ENCODE data around the gene MST1R. TPM values are rescaled to one million over a fixed set of nuclear protein-coding genes. Genes with fewer than 3 reads are reported as not detected.
A peak's percentile ranks its signal among the peaks of the same experiment; 100 is the strongest.
"Not testable (repeated sequence)": the region's sequence is repeated elsewhere in the genome, so short reads cannot be mapped to it uniquely, and the experiment has no call there.

MST1R gene
- total and polyA plus RNA-seq, 9 donors: 1.2 to 5.0 (median 3.1) TPM

DNA sequence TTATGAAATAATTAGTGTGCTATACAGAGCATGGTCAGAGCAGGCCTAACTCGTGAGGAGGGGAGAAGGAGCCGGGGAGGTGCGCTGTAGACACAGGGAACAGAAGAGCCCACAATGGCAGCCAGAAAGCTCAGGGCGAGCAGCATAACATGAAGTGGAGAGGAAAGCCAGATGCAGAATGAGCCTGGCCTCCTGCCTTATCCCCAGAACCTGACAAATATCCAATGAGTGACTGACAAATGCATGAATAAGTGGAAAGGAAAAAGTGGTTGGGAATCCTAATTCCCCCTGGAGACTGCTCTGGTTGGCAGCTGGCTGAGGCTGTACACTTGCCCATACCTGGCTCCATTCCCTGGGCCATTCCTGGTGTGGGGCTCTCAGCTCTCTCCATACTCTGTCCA is 9.2 kb upstream of the MST1R start:
- Histone ChIP-seq H3K36me3 (ENCODE audit: control insufficient read depth, insufficient read depth, low read length) (peaks cover 41% of the 10 kb centered on the region), H3K27me3 (ENCODE audit: control insufficient read depth, insufficient read depth, low read length) (no peaks in the 10 kb centered on the region), H3K4me3 (ENCODE audit: low read length) (no peak overlapping the region), H3K9me3 (replicated peaks; ENCODE audit: control insufficient read depth, low read depth, low read length) (no peaks in the 10 kb centered on the region), H3K4me1 (ENCODE audit: control insufficient read depth, insufficient read depth, low read length) (no peaks in the 10 kb centered on the region), H3K27ac (ENCODE audit: low read length) (no peak overlapping the region)
- WGBS (ENCODE audit: insufficient coverage): 96% methylated on average over 3 of the region's 4 CpGs
- peak; percentile 36 for DNase-seq

DNA sequence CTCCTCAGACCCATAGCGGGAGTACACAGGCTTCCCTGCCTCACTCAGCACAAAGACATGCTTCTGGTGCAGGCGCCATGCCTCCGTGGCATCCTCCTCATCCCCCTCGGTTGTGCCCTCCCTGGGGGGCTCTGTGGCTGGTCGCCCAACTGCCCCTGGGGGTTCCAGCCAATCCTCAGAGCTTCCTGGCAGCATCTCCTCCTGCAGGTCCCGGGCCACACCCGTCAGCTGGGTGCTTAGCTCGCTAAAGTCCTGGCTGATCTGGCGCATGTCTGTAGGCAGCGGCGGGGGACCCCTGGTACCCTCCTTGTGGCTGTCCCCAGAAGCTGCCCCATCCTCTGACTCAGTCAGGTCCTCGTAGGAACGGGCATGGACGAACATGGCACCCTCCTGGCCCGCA is 7.9 kb upstream of the MST1R start:
- Histone ChIP-seq H3K36me3 (ENCODE audit: control insufficient read depth, insufficient read depth, low read length) (peaks cover 41% of the 10 kb centered on the region), H3K4me1 (ENCODE audit: control insufficient read depth, insufficient read depth, low read length) (no peaks in the 10 kb centered on the region), H3K27ac (ENCODE audit: low read length) (no peak overlapping the region)

DNA sequence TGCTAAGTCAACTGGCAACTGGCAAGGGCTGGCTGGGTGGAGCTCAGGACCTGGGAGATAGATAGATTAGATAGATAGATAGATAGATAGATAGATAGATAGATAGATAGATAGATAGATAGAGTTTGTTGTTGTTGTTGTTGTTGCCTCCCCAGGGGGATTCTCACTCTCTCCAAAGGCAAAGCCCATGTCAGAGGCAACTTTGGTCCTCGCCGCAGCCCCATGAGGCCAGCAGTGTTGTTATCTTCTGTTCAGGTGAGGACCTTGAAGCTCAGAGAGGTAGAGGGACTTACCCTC is 7.4 kb upstream of the MST1R start:
- H3K27ac ChIP-seq (ENCODE audit: low read length): no peak overlapping the region
- peaks cover 41% of the 10 kb centered on the region for H3K36me3 ChIP-seq (ENCODE audit: control insufficient read depth, insufficient read depth, low read length)
- WGBS (ENCODE audit: insufficient coverage): no CpG with 5 or more reads among the region's 2 CpGs
- no peaks in the 10 kb centered on the region for H3K27me3 ChIP-seq (ENCODE audit: control insufficient read depth, insufficient read depth, low read length)
- H3K4me3 ChIP-seq (ENCODE audit: low read length): no peak overlapping the region
- DNase-seq: no peak
- peaks cover 5% of the 10 kb centered on the region for H3K4me1 ChIP-seq (ENCODE audit: control insufficient read depth, insufficient read depth, low read length)
- no peaks in the 10 kb centered on the region for H3K9me3 ChIP-seq (replicated peaks; ENCODE audit: control insufficient read depth, low read depth, low read length)

More for the DNA sequence above, 7.9 kb upstream of the MST1R start:
- H3K9me3 ChIP-seq (replicated peaks; ENCODE audit: control insufficient read depth, low read depth, low read length): no peaks in the 10 kb centered on the region
- no peak for DNase-seq
- no peak overlapping the region for H3K4me3 ChIP-seq (ENCODE audit: low read length)
- no peaks in the 10 kb centered on the region for H3K27me3 ChIP-seq (ENCODE audit: control insufficient read depth, insufficient read depth, low read length)
- WGBS (ENCODE audit: insufficient coverage): 88% methylated on average over 12 of the region's 15 CpGs

DNA sequence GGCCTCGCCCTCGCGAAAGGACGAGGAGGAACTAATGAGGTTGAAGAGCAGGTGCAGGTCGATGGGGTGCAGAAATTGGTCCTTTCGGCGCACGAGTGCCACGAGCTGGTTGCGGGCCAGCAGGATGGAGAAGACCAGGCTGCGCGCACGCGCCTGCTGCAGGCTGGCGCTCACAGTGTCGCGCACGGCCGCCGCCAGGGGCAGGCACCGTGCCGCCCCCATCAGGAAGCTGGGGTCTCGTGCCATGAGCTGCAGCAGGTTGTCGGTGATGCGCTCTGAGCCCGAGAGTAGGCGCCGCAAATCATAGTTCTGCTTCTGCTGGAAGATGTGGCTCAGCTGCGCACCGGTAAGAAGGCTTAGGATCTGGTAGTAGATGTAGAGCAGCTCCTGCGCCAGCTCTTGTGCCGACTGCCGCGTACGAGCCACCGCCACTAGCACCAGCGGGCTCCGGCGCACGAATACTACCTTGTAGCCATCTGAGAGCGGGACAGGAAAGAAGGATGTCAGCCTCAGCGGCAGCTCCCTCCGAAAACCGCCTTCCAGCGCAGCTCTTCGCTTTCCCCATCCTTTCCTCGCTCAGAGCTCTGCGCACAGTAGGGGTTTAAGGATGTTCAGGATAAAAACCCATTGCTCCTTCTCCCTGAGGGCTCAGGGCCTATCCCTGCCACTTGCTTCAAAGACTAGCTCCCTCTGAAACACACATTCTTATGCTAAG is 6.9 kb upstream of the MST1R start:
- no peak overlapping the region for H3K27ac ChIP-seq (ENCODE audit: low read length)
- no peak overlapping the region for H3K4me3 ChIP-seq (ENCODE audit: low read length)
- H3K27me3 ChIP-seq (ENCODE audit: control insufficient read depth, insufficient read depth, low read length): no peaks in the 10 kb centered on the region
- H3K4me1 ChIP-seq (ENCODE audit: control insufficient read depth, insufficient read depth, low read length): peaks cover 10% of the 10 kb centered on the region
- no peaks in the 10 kb centered on the region for H3K9me3 ChIP-seq (replicated peaks; ENCODE audit: control insufficient read depth, low read depth, low read length)
- 51% methylated on average over 41 of the region's 48 CpGs for WGBS (ENCODE audit: insufficient coverage)
- peaks cover 41% of the 10 kb centered on the region for H3K36me3 ChIP-seq (ENCODE audit: control insufficient read depth, insufficient read depth, low read length)
- no peak for DNase-seq

DNA sequence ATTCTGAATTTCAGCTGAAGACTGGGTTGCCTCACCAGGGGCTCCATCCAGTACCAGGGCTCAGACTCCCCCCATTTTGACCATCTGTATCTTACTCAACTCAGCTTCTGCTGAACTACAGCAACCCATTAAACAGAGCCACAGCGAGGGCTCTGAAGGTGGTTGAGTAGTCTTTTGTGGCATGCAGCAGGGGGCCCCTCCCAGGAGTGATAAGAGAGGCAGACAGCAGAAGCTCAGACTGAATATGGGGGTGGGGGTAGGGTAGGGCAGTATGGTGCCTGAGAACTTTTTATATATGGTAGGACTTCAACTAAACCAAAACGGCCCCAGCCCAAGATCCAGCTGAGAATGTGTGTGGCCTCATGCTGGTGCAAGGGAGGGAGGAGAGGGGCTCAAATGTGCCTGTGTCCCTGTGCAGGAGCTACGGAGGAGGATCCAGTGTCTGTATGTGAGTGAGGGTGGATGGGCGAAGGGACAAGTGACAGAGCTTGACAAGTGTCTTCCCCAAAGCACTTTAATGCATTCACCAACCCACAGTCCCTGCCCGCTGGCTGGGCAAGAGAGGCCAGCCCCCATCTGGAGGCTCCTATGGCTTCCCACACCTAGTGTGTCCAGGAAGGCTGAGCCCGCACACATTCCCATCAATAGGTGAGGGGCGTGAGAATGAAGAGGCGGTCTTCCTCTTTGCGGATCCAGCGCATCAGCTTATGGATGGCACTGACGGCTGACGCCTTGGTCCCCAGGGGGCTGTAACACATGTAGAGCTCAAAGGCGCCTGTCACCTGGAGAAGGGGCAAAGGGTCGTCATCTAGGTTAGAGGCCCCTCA is 4.9 kb upstream of the MST1R start:
- DNase-seq: no peak
- H3K4me3 ChIP-seq (ENCODE audit: low read length): no peak overlapping the region
- no peaks in the 10 kb centered on the region for H3K9me3 ChIP-seq (replicated peaks; ENCODE audit: control insufficient read depth, low read depth, low read length)
- H3K36me3 ChIP-seq (ENCODE audit: control insufficient read depth, insufficient read depth, low read length): peaks cover 41% of the 10 kb centered on the region
- 90% methylated on average over 8 of the region's 14 CpGs for WGBS (ENCODE audit: insufficient coverage)
- H3K27ac ChIP-seq (ENCODE audit: low read length): no peak overlapping the region
- H3K27me3 ChIP-seq (ENCODE audit: control insufficient read depth, insufficient read depth, low read length): no peaks in the 10 kb centered on the region
- peaks cover 15% of the 10 kb centered on the region for H3K4me1 ChIP-seq (ENCODE audit: control insufficient read depth, insufficient read depth, low read length)

DNA sequence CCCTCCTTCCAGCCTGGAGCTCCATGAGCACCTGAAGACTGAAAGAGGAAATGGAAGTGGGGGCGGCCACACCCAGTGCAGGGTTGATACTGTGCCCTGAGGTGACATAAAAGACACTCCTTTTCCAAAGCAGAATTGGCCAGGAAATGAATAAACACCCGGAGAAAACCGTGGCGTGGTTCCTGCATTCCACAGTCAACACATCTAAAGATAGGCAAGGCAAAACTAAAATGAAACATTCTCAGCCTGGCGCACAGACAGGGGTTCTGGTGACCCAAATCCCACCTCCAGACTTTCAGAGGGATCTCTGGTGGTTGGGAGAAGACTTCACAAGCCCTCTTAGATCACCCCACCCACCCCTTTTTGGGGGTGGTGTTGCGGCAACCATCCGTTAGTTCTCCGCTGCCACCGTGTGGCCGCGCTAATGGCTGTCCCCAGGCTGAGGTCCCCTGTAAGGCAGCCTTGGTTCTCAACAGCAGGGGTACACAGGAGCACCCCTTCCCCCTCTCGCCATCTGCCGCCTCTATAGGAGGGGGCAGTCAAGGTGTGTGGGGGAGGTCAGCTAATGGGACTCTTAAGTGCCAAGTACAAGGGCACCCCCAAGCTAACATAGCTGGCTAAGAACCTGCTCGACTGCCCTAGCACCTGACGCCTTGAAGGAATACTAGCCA is 2.5 kb upstream of the MST1R start:
- H3K9me3 ChIP-seq (replicated peaks; ENCODE audit: control insufficient read depth, low read depth, low read length): no peaks in the 10 kb centered on the region
- 33% methylated on average over 5 of the region's 15 CpGs for WGBS (ENCODE audit: insufficient coverage)
- peaks cover 22% of the 10 kb centered on the region for H3K36me3 ChIP-seq (ENCODE audit: control insufficient read depth, insufficient read depth, low read length)
- no peaks in the 10 kb centered on the region for H3K27me3 ChIP-seq (ENCODE audit: control insufficient read depth, insufficient read depth, low read length)
- H3K4me1 ChIP-seq (ENCODE audit: control insufficient read depth, insufficient read depth, low read length): peaks cover 28% of the 10 kb centered on the region
- H3K27ac ChIP-seq (ENCODE audit: low read length): no peak overlapping the region
- peak overlapping the region; percentile 5 for H3K4me3 ChIP-seq (ENCODE audit: low read length)
- peak; percentile 62 for DNase-seq

DNA sequence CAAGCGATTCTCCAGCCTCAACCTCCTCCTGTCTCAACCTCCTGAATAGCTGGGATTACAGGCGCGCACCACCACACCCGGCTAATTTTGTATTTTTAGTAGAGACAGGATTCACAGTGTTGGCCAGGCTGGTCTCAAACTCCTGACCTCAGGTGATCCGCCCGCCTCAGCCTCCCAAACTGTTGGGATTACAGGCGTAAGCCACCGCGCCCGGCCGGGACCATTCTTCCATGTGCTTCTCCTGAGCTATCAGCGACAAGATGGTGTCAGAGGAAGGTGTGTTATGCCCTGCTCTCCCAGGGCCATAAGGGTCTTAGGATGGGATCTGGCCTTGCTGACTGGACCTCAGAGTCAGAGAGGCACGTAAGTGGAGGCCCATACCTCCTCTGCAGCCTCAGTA is 775 bp upstream of the MST1R start:
- H3K9me3 ChIP-seq (replicated peaks; ENCODE audit: control insufficient read depth, low read depth, low read length); DNase-seq; H3K4me3 ChIP-seq (ENCODE audit: low read length); H3K27me3 ChIP-seq (ENCODE audit: control insufficient read depth, insufficient read depth, low read length); H3K36me3 ChIP-seq (ENCODE audit: control insufficient read depth, insufficient read depth, low read length); H3K27ac ChIP-seq (ENCODE audit: low read length): not testable (repeated sequence)
- 93% methylated on average over 8 of the region's 13 CpGs for WGBS (ENCODE audit: insufficient coverage)
- peaks cover 34% of the 10 kb centered on the region for H3K4me1 ChIP-seq (ENCODE audit: control insufficient read depth, insufficient read depth, low read length)

DNA sequence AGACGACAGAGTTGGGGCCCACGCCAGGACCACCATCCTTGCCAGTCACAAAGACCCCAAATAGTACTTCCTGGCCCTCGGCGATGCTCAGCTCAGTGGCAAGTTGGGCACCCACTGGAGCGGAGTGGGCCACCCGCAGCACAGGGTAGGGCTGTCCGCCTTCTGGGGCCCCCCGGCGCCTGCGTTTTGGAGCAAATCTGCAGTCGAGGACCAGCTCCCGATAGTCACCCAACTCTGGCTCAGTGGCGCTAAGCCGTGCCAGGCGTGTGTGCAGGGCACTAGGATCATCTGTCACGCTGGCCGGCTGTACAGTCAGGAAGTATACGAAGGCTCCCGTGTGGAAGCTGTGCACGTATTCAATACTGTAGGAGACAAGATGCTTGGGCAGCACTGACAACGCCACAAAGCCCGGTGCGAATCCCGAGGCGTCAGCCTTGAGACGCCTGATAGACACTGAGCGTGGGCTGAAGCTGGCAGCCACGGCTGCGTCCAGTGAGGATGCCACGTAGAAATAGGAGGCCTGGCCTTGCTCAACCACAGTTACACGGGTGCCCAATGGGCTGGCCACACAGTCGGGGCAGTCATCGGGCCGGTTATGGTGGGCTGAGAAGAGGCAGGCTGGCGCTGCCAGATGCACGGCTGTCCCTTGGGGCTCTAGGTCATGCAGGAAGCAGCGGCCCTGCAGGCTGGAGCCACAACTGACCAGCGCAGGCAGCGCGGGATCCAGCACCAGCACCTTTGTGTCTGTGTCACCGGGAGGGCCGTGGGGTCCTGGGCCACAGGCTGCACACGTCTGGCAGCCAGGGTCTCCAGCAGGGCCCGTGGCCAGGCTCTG is 945 bp downstream of the MST1R start:
- H3K4me3 ChIP-seq (ENCODE audit: low read length): no peak overlapping the region
- no peak for DNase-seq
- no peaks in the 10 kb centered on the region for H3K36me3 ChIP-seq (ENCODE audit: control insufficient read depth, insufficient read depth, low read length)
- 85% methylated on average over 40 of the region's 44 CpGs for WGBS (ENCODE audit: insufficient coverage)
- no peaks in the 10 kb centered on the region for H3K27me3 ChIP-seq (ENCODE audit: control insufficient read depth, insufficient read depth, low read length)
- H3K27ac ChIP-seq (ENCODE audit: low read length): no peak overlapping the region
- H3K4me1 ChIP-seq (ENCODE audit: control insufficient read depth, insufficient read depth, low read length): peaks cover 34% of the 10 kb centered on the region
- H3K9me3 ChIP-seq (replicated peaks; ENCODE audit: control insufficient read depth, low read depth, low read length): no peaks in the 10 kb centered on the region

DNA sequence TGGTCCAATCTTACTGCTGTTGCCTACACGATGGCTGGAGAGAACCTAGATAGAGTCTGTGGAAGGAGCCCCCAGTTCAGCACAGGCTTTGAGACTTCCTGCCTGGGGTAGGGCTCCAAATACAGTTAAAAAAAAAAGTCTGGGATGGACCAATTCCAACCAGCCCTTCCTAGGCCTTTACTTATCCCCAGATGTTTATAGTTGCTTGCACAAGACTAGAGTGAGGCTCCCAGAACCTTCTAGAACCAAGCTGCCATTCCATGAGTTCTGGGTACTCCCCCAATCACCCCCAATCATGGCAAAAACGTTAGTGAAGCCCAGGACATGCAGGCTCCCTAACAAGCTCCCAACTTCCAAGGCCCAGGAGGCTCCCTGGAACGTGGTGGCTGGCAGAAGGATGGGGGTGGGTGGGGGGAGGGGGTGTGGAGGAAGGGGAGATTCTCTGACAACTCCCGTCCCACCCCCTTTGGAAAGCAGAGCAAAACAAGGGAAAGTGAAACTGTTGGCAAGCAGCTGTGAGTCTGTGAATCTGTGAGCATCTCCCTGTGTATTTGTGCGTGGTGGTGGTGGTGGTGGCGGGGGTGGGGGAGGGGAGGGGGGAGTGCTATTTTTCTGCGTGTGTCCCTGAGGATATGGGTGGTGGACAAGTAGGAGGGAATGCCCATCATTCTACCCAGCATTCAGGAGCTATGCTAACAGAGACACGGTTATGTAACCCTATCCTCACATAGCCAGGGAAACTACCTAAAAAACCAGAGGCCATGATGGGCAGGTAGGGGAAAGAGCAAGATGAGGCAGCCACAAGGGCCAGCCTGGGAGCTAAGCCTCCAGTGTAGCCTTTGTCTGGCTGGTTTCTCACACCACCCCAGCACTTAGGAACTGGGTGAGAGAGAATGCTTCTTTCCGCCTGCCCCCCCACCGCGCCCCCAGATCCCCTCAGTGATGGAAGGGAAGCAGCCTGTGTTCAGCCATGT is 2.0 kb downstream of the MST1R start:
- H3K27me3 ChIP-seq (ENCODE audit: control insufficient read depth, insufficient read depth, low read length): no peaks in the 10 kb centered on the region
- H3K27ac ChIP-seq (ENCODE audit: low read length): peak overlapping the region; percentile 67
- H3K4me1 ChIP-seq (ENCODE audit: control insufficient read depth, insufficient read depth, low read length): peaks cover 34% of the 10 kb centered on the region
- peak; percentile 82 for DNase-seq
- no peaks in the 10 kb centered on the region for H3K36me3 ChIP-seq (ENCODE audit: control insufficient read depth, insufficient read depth, low read length)
- no peaks in the 10 kb centered on the region for H3K9me3 ChIP-seq (replicated peaks; ENCODE audit: control insufficient read depth, low read depth, low read length)
- H3K4me3 ChIP-seq (ENCODE audit: low read length): no peak overlapping the region
- WGBS (ENCODE audit: insufficient coverage): 71% methylated on average over 4 of the region's 11 CpGs

Data from muscle of leg (tissue), 11 donors.